Measurements from ENCODE around the gene PLEKHM3.

DNA sequence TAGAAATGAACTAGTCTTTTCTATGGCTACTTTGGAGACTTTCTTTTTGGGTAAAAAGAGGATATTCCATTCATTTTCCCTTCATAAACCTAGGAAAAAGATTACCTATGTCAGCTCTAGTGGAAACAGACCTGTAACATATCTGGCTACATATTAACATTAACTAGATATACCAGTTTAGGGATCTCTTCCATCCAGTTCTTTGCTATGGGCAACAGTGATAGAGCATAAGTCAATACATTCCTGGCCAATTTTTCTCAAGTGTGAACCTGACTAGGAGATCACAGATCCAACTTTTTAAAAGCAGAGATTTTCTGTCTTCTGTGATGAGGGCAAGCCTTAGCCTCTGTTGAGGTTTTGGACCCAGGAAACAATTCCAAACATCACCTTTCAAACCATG lies 34.5 kb downstream of the PLEKHM3 start:
- no peak for TF ChIP-seq BHLHE40 (IDR thresholded peaks at IDR 0.05; ENCODE audit: borderline replicate concordance)
- TF ChIP-seq SUZ12 (IDR thresholded peaks at IDR 0.05), result no peak
- no peak for TF ChIP-seq FOXM1 (IDR thresholded peaks at IDR 0.05; ENCODE audit: borderline replicate concordance)
- TF ChIP-seq SP1 (IDR thresholded peaks at IDR 0.05), result no peak

All from HEK293T (cell line).